Smooth muscle cell (in vitro differentiated cells): ENCODE data around the gene PDGFC. TPM values are rescaled to one million over a fixed set of nuclear protein-coding genes. Genes with fewer than 3 reads are reported as not detected.

Experiments used
- DNase-seq: peaks from one replicate; lab custom pipeline; 2025; ENCODE audit not compliant: unreplicated experiment; lab: John Stamatoyannopoulos, UW
- H2AFZ ChIP-seq: fragments of 200-600 bp; sonication (generic); 2 replicates; pipeline ENCODE4 v1.6.0; 2016; ENCODE audit warnings: antibody characterized with exemption, low read depth, mild to moderate bottlenecking
- H3F3A ChIP-seq: fragments of 200-600 bp; sonication (generic); 2 replicates; pipeline ENCODE4 v1.6.0; 2017; ENCODE audit warnings: antibody characterized with exemption, low read depth
- H3K27ac ChIP-seq: fragments of 200-600 bp; sonication (generic); 2 replicates; pipeline ENCODE4 v1.5.1; 2016; ENCODE audit warnings: low read depth, mild to moderate bottlenecking
- H3K27me3 ChIP-seq: fragments of 200-600 bp; sonication (generic); 2 replicates; pipeline ENCODE4 v1.6.1; 2016; ENCODE audit warnings: low read depth, mild to moderate bottlenecking
- H3K36me3 ChIP-seq: fragments of 200-600 bp; sonication (generic); 2 replicates; pipeline ENCODE4 v1.5.1; 2016; ENCODE audit warnings: low read depth
- H3K4me1 ChIP-seq: fragments of 200-600 bp; sonication (generic); 2 replicates; pipeline ENCODE4 v1.5.1; 2016; ENCODE audit warnings: low read depth
- H3K4me2 ChIP-seq: fragments of 200-600 bp; sonication (generic); 2 replicates; pipeline ENCODE4 v1.6.0; 2016; ENCODE audit warnings: mild to moderate bottlenecking
- H3K4me3 ChIP-seq: fragments of 200-600 bp; sonication (generic); 2 replicates; pipeline ENCODE4 v1.5.1; 2016; ENCODE audit warnings: mild to moderate bottlenecking
- H3K79me2 ChIP-seq: fragments of 200-600 bp; sonication (generic); 2 replicates; pipeline ENCODE4 v1.6.0; 2016; ENCODE audit warnings: low read depth, mild to moderate bottlenecking
- H3K9ac ChIP-seq: fragments of 200-600 bp; sonication (generic); 2 replicates; pipeline ENCODE4 v1.6.0; 2016; ENCODE audit warnings: low read depth
- H3K9me3 ChIP-seq: fragments of 200-600 bp; sonication (generic); replicated peaks from 2 replicates; pipeline ENCODE4 v1.5.1; 2016; ENCODE audit warnings: low read depth
- H4K20me1 ChIP-seq: fragments of 200-600 bp; sonication (generic); 2 replicates; pipeline ENCODE4 v1.6.0; 2016; ENCODE audit warnings: low read depth
- CTCF ChIP-seq: fragments of 200-600 bp; sonication (generic); IDR thresholded peaks from 2 replicates; pipeline ENCODE4 v1.5.1; 2017; ENCODE audit warnings: borderline replicate concordance, mild to moderate bottlenecking, antibody characterized with exemption; ENCODE audit not compliant: insufficient read depth, poor library complexity, severe bottlenecking
- WGBS: methylation state at CpG from one replicate; pipeline ENCODE4 v1.1.7; 2016; ENCODE audit warnings: low lambda C conversion rate; 5-methylcytosine and 5-hydroxymethylcytosine counted together
- polyA plus RNA-seq: library from polyadenylated mRNA; unstranded; fragments of >200 nt; fragmentation: Nextera tagmentation; extraction: Ambion mirVana; gene quantifications from 2 replicates; pipeline ENCODE4 v1.2.1, GENCODE V29; 2016
- total RNA-seq: library from RNA; depleted of rRNA; stranded (reverse); fragments of >200 nt; gene quantifications from 2 replicates; pipeline ENCODE4 v1.2.3, GENCODE V29; 2014

PDGFC gene
- total and polyA plus RNA-seq, 2 experiments from 2014 or later = 56.5 to 135 TPM

- WGBS = 96% methylated on average over 3 of the region's 3 CpGs
- Histone ChIP-seq H3K79me2 (peaks cover 94% of the 10 kb centered on the region), H3K4me1 (peaks cover 19% of the 10 kb centered on the region)
These were observed 8.2 kb downstream of the PDGFC start for GRCh38 chr4:156963419-156963818.

GRCh38 chr4:156962528-156962974 lies 9.0 kb downstream of the PDGFC start:
- peak overlapping the region; percentile 57 for H3K27ac ChIP-seq
- no peak for TF ChIP-seq CTCF
- H3K79me2 ChIP-seq = peaks cover 93% of the 10 kb centered on the region
- no peaks in the 10 kb centered on the region for H3F3A ChIP-seq
- H3K4me1 ChIP-seq = peaks cover 16% of the 10 kb centered on the region
- WGBS = 66% methylated on average over 3 of the region's 3 CpGs
- no peak overlapping the region for H3K4me3 ChIP-seq
- no peak for DNase-seq
- H3K9ac ChIP-seq = no peak overlapping the region
- peaks cover 22% of the 10 kb centered on the region for H4K20me1 ChIP-seq
- peak overlapping the region; percentile 49 for H3K4me2 ChIP-seq
- H3K27me3 ChIP-seq = no peaks in the 10 kb centered on the region
- no peaks in the 10 kb centered on the region for H3K9me3 ChIP-seq
- no peak overlapping the region for H2AFZ ChIP-seq
- H3K36me3 ChIP-seq = no peaks in the 10 kb centered on the region

More at GRCh38 chr4:156963419-156963818, 8.2 kb downstream of the PDGFC start:
- TF ChIP-seq CTCF = no peak
- Histone ChIP-seq H2AFZ (no peak overlapping the region), H3K4me3 (no peak overlapping the region), H3K36me3 (no peaks in the 10 kb centered on the region), H3K27ac (peak overlapping the region; percentile 57), H3K27me3 (no peaks in the 10 kb centered on the region), H3K9ac (no peak overlapping the region), H4K20me1 (peaks cover 31% of the 10 kb centered on the region), H3K9me3 (no peaks in the 10 kb centered on the region), H3K4me2 (peak overlapping the region; percentile 49), H3F3A (no peaks in the 10 kb centered on the region)
- no peak for DNase-seq

GRCh38 chr4:156962058-156962358 lies 9.6 kb downstream of the PDGFC start:
- no peak for TF ChIP-seq CTCF
- Histone ChIP-seq H2AFZ (no peak overlapping the region), H3K4me2 (peak overlapping the region; percentile 49), H3K27me3 (no peaks in the 10 kb centered on the region), H3K4me1 (peaks cover 11% of the 10 kb centered on the region), H3K79me2 (peaks cover 93% of the 10 kb centered on the region), H3K9ac (no peak overlapping the region), H3K36me3 (no peaks in the 10 kb centered on the region), H3K9me3 (no peaks in the 10 kb centered on the region), H3K27ac (peak overlapping the region; percentile 57), H4K20me1 (peaks cover 22% of the 10 kb centered on the region), H3K4me3 (no peak overlapping the region), H3F3A (no peaks in the 10 kb centered on the region)
- no peak for DNase-seq
- WGBS = 94% methylated on average over 3 of the region's 3 CpGs
